GM23338 (cell line): Measurements from ENCODE around the gene ERH.

Experiments
- CTCF ChIP-seq, 2 experiments: fragments of 200-600 bp in 1 of 2; sonication (generic) in 1 of 2; conservative IDR thresholded peaks; 2 replicates each; pipeline versions ENCODE4 v1.5.1 to v1.6.1; 2016 to 2017; ENCODE audit warnings: antibody characterized with exemption in 2 of 2, low read depth in 2 of 2, mild to moderate bottlenecking in 2 of 2, moderate library complexity in 1 of 2
- EZH2 ChIP-seq: fragments of 200-600 bp; sonication (generic); IDR thresholded peaks from one replicate; pipeline ENCODE4 v1.8.0; 2017; ENCODE audit warnings: antibody characterized with exemption, mild to moderate bottlenecking, low read depth; ENCODE audit not compliant: unreplicated experiment

GRCh38 chr14:69373104-69373503 lies 25.0 kb downstream of the ERH start:
- TF ChIP-seq CTCF (conservative IDR thresholded peaks at IDR 0.05; ENCODE audit: low read depth in 2 of 2) (no peak), EZH2 (no peak)
